Testis (tissue), 2 donors: ENCODE measurements around the gene GRIK1.

Experiments used
- CTCF ChIP-seq, 3 experiments: fragments of 450-650 bp in 2 of 3; fragments of 200-600 bp in 1 of 3; sonication (generic) in 1 of 3; IDR thresholded peaks; one replicate each; pipeline ENCODE4 v1.5.1; 2016 to 2019; ENCODE audit warnings: antibody characterized with exemption in 3 of 3, mild to moderate bottlenecking in 2 of 3, moderate library complexity in 1 of 3
- POLR2A ChIP-seq: fragments of 450-650 bp; IDR thresholded peaks from one replicate; pipeline ENCODE4 v1.6.1; 2017; ENCODE audit warnings: antibody characterized with exemption, mild to moderate bottlenecking, moderate library complexity

- TF ChIP-seq CTCF (IDR thresholded peaks at IDR 0.05) (no peak), POLR2A (no peak)
These were observed 262.5 kb downstream of the GRIK1 start for GRCh38 chr21:29677326-29677725.
